LHCN-M2 (cell line): ENCODE data around the gene XYLT2. TPM values are rescaled to one million over a fixed set of nuclear protein-coding genes. Genes with fewer than 3 reads are reported as not detected.

Experiments used
- DNase-seq: peaks from one replicate; pipeline ENCODE4 v3.0.0-alpha.2; 2012; ENCODE audit warnings: low read depth
- total RNA-seq: library from RNA; depleted of rRNA; stranded (reverse); fragments of >200 nt; gene quantifications from 2 replicates; pipeline ENCODE4 v1.2.3, GENCODE V29; 2014

The XYLT2 gene
- total RNA-seq, 1 experiment from 2014 or later, result 41.4 TPM

DNA sequence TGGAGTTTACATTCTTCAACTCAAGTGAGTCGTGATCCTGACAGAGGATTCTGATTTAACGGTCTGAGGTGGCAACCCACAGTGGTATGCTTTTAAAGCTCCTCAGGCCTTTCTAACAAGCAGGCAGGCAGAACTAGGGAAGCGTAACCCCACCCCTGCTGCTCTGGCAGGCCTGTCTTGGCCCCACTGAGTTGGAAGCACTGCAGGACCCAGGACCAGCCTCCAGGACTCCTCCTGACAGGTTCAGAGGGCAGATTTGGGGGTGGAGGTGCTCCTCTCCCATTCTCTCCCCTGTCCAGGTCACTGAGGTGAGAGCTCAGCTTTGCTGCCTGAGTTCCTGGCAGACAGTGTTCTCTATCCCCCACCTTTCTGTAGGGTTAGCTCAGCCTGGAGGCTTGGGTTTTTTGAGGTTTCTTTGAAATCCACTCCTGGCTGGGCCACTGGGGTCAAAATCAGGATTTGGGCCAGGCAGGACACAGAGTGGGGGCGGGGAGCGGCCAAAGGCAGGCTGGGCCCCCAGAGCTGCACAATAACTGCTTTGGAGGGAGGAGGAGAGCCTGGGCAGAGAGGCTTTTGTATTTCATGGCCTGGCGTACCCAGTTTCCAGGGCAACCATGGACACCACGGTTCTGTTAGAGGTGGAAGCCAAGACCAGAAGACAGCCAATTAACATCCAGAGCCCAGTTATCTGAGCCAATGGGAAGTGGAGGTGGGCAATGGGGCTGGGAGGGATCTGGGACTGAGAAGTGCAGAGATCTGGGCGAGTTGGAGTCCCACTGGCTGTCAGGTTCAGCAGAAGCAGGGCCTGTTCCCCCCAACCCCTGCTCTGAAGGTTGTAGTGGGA is 17.5 kb downstream of the XYLT2 start:
- peak; percentile 27 for DNase-seq

DNA sequence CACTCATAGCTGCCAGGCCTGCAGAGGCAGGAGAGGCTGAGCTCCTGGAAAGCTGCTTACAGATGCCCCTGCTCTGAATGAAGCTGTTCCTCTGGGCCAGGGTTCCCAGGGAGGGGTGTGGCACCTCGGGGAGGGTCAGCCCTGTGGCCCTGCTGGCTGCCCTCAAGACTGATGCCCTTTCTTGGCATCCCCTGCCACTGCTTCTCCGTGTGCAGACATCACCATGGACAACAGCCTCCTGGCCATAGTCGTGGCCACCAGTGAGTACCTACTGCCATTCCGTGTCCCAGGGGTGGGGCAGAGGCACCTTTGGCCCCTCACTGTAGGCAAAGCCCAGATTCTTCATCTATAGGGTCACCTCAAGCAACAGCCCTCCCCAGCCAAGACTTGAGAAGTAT is 18.1 kb downstream of the XYLT2 start:
- DNase-seq, result no peak

- no peak for DNase-seq
These were observed 18.8 kb downstream of the XYLT2 start for GRCh38 chr17:50364715-50365114.

GRCh38 chr17:50365165-50365564 is 19.2 kb downstream of the XYLT2 start:
- DNase-seq, result no peak

DNA sequence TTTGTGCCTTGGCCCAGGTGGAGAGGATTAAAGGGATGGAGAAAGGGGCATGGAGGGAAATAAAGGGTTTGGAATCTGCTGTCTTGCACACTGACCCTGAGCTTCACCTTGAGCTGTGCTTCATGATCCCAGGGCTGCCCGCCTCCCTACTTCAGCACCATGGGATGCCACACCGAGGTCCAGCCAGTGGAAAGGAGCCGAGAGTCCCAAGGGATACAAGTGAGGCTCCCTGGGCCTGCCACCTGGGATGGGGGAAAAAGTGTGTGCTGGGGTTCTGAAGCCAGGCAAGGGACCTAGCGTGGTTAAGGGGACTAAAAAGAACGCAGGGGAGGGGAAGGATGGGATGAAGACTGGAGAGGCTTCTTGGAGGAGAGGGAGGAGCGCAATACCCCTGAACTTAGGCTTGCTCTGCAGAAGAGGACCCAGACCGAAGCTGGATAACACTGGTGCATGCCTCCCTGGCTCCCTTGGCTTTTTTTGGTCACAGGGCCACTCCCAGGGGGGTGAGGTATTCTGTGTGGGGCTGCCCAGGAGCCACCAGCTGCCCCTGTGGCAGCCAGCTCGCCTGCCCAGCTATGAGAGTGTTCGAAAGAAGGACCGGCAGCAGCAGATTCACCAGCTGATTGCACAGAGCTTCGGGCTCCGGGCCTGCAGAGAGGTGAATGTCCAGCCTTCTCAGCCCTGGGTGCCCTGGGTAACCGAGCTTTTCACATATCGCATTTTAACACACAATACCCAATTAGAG is 19.9 kb downstream of the XYLT2 start:
- DNase-seq, result no peak

- no peak for DNase-seq
These were observed 21.5 kb downstream of the XYLT2 start for GRCh38 chr17:50367401-50367800.

- DNase-seq, result no peak
These were observed 24.1 kb downstream of the XYLT2 start for GRCh38 chr17:50370052-50370451.

DNA sequence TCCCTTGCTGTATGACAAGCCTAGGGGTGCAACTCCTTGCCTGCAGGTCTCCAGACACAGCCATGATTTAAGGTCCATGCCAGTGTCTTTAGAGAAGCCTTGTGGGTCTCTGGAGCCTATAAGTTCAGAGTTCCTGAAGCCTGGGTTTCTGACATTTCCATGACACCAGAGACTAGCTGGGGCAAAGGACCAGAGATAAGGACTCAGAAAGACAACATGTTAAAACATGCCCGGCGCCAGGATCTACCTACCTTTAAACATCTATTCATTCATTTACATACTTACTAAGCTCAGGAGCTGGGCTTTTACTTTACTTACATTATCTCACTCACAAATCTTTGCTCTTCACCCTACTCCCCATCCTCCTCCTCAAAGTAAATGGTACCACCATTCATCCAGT is 25.6 kb downstream of the XYLT2 start:
- no peak for DNase-seq

DNA sequence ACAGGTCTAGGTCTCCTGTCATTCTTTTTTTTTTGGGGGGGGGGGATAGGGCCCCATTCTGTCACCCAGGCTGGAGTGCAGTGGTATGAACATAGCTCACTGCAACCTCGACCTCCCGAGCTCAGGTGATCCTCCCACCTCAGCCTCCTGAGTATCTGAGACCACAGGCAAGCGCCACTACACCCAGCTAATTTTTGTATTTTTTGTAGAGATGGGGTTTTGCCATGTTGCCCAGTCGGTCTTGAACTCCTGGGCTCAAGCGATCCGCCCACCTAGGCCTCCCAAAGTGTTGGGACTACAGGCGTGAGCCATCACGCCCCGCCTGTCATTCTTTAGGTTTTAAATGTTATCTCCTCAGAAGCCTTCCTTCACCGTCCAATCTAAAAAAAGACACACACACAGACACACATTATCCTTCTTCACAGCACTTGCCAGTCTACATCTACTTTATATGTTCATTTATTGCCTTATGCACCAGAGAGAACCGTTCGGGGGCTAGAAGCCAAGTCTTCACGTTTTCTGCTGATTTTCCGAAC is 26.4 kb downstream of the XYLT2 start:
- DNase-seq, result no peak

- DNase-seq, result peak; percentile 88
These were observed 27.0 kb downstream of the XYLT2 start, which contains the start of the genes EME1 and MRPL27 for GRCh38 chr17:50372758-50373556. Gene EME1 (plus strand): TSS chr17:50373229. CDS start chr17:50375209, 1,980 bp downstream. Gene MRPL27 (minus strand): TSS chr17:50373184. CDS start chr17:50373170, 14 bp downstream.

DNA sequence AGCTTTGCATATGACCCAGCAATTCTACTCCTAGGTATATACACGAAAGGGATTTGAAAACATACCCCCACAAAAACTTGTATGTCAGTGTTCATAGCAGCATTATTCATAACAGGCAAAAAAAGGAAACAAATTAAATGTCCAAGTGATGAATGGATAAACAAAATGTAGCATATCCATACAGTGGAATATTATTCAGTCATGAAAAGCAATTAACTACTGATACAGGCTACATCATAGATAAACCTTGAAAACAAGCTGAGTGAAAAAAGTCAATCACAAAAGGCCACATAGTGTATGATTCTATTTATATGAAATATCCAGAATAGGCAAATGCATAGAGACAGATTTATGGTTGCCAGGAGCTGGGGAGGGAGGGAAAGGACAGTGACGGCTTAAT is 27.8 kb downstream of the XYLT2 start:
- no peak for DNase-seq

- DNase-seq, result no peak
These were observed 30.1 kb downstream of the XYLT2 start for GRCh38 chr17:50375858-50376538.

GRCh38 chr17:50379351-50380132 is 33.6 kb downstream of the XYLT2 start:
- DNase-seq, result no peak

DNA sequence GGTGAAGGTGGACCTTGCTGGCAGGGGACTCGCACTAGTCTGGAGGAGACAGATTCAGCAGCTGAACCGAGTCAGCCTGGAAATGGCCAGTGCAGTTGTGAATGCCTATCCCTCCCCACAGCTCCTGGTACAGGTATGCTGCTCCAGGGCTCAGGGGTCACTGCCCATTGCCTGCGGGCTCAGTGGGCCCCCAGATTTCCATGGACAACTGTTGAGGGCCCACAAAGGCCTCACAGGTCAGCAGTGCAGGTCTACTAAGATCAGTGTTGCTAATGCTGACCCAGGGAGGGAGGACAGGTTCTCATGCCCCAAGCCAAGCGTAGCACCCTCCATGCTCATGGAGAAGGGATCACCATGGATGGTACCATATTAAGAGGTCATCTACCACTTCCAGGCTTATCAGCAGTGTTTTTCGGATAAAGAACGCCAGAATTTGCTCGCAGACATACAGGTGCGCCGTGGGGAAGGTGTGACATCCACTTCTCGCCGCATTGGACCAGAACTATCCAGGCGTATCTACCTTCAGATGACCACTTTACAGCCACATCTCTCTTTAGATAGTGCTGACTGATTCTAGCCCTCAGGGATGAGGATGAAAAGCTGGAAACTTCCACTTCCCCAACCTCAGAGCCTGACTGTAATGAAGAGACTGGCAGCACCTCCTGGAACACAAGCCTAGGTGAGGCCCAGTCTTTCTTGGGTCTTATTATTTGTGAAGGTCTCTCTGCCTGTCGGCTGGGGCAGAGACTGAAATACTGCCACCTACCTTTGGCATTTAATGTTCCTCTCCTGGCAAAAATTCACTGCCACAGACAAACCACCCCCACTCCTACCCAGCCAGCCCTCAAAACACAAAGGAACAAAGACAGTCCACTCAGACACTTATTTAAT is 34.7 kb downstream of the XYLT2 start:
- DNase-seq, result no peak

- DNase-seq, result no peak
These were observed 35.4 kb downstream of the XYLT2 start for GRCh38 chr17:50381260-50381815.

DNA sequence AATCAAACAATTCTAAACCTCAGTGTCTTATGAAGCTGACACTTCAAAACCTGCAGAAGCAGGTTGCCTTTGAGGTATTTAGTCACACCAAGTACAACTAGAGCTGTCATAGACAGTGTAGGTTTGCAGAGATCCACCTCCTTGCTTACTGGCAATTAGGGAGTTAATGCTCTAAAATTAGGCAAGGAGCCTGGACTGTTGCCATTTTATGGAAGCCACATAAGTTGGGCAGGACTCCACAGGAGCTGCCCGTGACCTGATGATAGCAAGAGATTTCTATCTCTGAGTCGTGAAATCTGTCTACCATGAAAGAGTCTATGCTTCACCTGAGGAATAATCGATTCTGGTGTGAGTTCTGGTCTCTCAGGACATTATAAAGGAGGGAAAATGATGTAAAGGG is 36.0 kb downstream of the XYLT2 start:
- DNase-seq, result no peak

GRCh38 chr17:50382931-50383330 is 37.0 kb downstream of the XYLT2 start:
- no peak for DNase-seq

DNA sequence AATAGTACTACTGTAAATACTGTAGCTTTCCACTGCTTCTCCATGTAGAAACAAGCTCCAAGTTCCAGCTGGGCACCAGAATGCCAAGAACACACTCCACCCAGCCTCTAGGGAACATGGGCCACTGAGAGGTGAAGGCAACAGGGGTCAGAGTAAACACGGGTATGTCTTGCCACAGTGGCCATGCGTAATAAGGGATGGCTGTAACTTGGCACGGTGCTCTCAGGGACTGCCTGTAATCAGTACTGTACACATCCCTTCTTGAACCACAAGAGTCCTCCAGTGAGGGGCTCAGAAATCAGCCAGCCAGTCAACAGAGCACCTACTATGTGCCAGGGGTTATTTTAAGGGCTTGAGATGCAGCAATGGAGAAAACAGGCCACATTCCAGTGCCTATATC is 40.6 kb downstream of the XYLT2 start:
- DNase-seq, result no peak

GRCh38 chr17:50388728-50389127 is 42.8 kb downstream of the XYLT2 start:
- no peak for DNase-seq
